Measurements from ENCODE around the gene APIP. TPM values are rescaled to one million over a fixed set of nuclear protein-coding genes. Genes with fewer than 3 reads are reported as not detected.
A peak's percentile ranks its signal among the peaks of the same experiment; 100 is the strongest.
"Not testable (repeated sequence)": the region's sequence is repeated elsewhere in the genome, so short reads cannot be mapped to it uniquely, and the experiment has no call there.

The APIP gene
- total RNA-seq, 2 donors from 2014 or later = 23.9 to 33.1 TPM

DNA sequence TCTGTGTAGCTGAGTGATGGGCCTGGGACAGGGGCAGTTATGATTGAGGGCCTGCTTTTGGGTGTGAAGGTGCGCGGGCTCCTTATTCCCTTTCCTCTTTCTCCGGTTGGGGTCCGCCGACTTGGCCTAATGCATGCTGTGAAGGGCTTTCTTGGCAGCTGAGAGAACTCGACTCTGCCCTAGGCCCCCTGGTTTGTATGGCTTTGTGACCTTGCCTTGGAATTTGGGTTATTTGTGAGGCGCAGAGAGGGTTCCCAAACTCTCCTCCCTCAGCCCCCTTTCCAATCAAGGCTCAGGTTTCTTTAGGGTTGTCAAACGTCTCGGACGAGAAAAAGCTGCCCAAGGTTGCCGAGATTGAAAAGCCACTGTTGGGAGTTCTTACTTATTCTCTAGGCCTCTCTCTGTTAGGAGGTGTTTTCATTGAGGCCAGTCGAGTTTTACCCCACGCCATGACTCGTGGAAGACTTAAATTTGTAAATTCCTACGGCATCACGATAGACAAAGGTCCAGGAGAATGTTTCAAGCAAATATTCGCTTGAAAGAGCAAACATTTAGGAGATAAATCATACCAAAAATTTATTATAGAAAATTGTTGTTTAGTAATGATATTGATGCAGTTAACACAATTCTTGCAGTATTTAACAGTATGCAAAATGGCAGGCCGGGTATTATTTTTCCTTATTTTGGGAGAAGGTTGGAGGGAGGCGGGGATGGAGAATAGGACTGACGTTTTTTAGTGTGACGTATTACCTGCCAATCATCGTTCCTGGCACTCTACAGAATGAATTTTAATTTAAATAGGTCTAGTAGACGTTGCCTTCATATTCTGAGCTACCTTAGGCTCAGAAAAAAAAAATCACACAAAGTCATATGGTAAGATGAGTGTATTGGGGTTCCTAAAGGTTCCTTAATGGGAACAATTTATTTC, 928 bp upstream of the APIP start:
- DNase-seq (ENCODE audit: low spot score) = no peak
- no peaks in the 10 kb centered on the region for H3K4me1 ChIP-seq (replicated peaks)

DNA sequence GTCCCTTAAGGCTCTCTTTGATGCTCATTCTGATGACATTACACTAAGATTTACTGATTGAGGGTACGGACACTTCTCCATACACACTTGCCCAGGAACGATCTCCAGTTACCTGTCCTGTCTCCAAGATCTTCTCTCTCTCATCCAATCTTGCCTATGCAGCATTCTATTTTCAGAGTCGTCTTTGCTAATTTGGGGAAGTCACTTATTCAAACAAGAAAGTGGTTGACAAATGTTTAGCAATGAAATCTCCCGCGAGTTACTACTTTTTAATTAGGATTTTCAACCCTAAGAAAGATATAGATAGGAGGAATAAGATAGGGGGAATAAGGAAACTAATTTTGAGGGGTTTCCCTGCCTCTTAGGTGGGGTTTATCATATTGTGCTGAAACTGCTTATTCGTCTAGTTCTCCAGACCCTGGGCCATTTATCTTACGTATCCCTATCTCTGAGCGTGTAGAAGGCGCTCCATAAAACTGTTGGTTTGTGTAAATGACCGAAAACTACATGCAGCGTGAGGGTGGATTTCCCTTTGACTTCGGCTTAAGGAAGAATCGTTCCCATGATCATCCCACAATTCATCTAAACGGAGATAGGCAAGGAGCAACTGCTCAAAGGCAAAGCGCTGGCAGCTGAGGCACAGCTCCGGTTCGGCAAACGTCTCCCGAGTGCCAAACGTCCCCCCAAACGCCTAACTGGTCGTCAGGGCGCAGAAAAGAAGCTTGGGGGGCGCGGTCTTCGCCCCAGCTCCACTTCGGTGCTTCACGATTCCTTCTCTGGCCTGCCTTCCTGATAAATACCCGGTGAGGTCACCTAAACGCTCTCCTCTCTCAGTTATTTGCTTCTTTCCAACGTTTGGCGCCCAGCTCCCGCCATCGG, 804 bp downstream of the APIP start:
- no peaks in the 10 kb centered on the region for H3K36me3 ChIP-seq
- peak overlapping the region; percentile 98 for H3K27ac ChIP-seq
- H3K9me3 ChIP-seq = no peaks in the 10 kb centered on the region
- no peaks in the 10 kb centered on the region for H3K27me3 ChIP-seq (replicated peaks; ENCODE audit: insufficient read depth)
- 4% methylated on average over 34 of the region's 34 CpGs for WGBS
- intact Hi-C loops (cut with DNase I) = loop anchor here (10.0 kb wide), 1 partner anchor 481 kb away; the partner anchor contains the start of gene CAT
- H3K4me1 ChIP-seq (replicated peaks) = no peaks in the 10 kb centered on the region
- peak overlapping the region; percentile 58 to 73 for H3K4me3 ChIP-seq
- DNase-seq (ENCODE audit: low spot score) = peak; percentile 38
- TF ChIP-seq POLR2AphosphoS5 (IDR thresholded peaks at IDR 0.05) (no peak), POLR2A (IDR thresholded peaks at IDR 0.05) (no peak)
- TF ChIP-seq, protein P1, sequence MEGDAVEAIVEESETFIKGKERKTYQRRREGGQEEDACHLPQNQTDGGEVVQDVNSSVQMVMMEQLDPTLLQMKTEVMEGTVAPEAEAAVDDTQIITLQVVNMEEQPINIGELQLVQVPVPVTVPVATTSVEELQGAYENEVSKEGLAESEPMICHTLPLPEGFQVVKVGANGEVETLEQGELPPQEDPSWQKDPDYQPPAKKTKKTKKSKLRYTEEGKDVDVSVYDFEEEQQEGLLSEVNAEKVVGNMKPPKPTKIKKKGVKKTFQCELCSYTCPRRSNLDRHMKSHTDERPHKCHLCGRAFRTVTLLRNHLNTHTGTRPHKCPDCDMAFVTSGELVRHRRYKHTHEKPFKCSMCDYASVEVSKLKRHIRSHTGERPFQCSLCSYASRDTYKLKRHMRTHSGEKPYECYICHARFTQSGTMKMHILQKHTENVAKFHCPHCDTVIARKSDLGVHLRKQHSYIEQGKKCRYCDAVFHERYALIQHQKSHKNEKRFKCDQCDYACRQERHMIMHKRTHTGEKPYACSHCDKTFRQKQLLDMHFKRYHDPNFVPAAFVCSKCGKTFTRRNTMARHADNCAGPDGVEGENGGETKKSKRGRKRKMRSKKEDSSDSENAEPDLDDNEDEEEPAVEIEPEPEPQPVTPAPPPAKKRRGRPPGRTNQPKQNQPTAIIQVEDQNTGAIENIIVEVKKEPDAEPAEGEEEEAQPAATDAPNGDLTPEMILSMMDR (IDR thresholded peaks at IDR 0.05) = no peak

More for the DNA sequence above, 928 bp upstream of the APIP start:
- H3K27me3 ChIP-seq (replicated peaks; ENCODE audit: insufficient read depth) = no peaks in the 10 kb centered on the region
- peak overlapping the region; percentile 98 for H3K27ac ChIP-seq
- no peaks in the 10 kb centered on the region for H3K9me3 ChIP-seq
- 10% methylated on average over 23 of the region's 23 CpGs for WGBS
- peak overlapping the region; percentile 58 to 73 for H3K4me3 ChIP-seq
- TF ChIP-seq POLR2A (IDR thresholded peaks at IDR 0.05) (no peak), POLR2AphosphoS5 (IDR thresholded peaks at IDR 0.05) (no peak)
- TF ChIP-seq, protein P1 (IDR thresholded peaks at IDR 0.05) = no peak
- intact Hi-C loops (cut with DNase I) = loop anchor here (10.0 kb wide), 1 partner anchor 482 kb away; the partner anchor contains the start of gene CAT
- H3K36me3 ChIP-seq = no peaks in the 10 kb centered on the region

DNA sequence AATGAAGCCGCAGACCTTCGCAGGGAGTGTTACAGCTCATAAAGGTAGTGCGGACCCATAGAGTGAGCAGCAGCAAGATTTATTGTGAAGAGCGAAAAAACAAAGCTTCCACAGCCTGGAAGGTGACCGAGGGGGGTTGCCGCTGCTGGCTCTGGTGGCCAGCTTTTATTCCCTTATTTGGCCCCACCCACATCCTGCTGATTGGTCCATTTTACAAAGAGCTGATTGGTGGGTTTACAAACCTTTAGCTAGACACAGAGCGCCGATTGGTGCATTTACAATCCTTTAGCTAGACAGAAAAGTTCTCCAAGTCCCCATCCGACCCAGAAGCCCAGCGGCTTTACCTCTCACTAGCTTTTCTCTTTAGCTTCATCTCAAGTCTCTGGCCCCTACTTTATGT, 2.6 kb downstream of the APIP start:
- H3K9me3 ChIP-seq; H3K4me3 ChIP-seq; H3K27ac ChIP-seq; H3K4me1 ChIP-seq (replicated peaks); DNase-seq (ENCODE audit: low spot score); H3K27me3 ChIP-seq (replicated peaks; ENCODE audit: insufficient read depth); H3K36me3 ChIP-seq: not testable (repeated sequence)
- 97% methylated on average over 10 of the region's 10 CpGs for WGBS
- intact Hi-C loops (cut with DNase I) = loop anchor here (10.0 kb wide), 1 partner anchor 479 kb away; the partner anchor contains the start of gene CAT

DNA sequence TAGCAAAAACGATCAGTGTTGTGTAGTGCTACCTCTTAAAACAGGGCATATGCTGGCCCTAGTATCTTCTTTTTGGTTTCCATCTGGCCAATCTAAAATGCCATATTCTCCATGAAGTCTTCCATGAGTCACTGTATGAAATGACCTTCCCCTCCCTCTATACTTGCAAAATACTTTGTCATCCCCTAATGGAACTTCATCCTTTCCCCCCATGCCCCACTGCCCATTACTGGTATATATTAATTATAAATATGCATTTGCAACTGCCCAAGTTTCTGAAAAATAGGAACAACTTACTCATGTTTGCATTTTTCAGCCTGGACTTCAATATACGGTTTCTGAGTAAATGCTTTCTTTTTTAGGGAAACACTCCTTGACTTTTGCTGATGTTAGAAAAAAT, 4.5 kb downstream of the APIP start:
- WGBS = 78% methylated on average over 2 of the region's 2 CpGs
- intact Hi-C loops (cut with DNase I) = loop anchor here (10.0 kb wide), 1 partner anchor 477 kb away; the partner anchor contains the start of gene CAT
- TF ChIP-seq, protein P1 (IDR thresholded peaks at IDR 0.05) = no peak
- TF ChIP-seq POLR2A (IDR thresholded peaks at IDR 0.05) = no peak
- TF ChIP-seq POLR2AphosphoS5 (IDR thresholded peaks at IDR 0.05) = no peak
- no peaks in the 10 kb centered on the region for H3K4me1 ChIP-seq (replicated peaks)
- no peaks in the 10 kb centered on the region for H3K9me3 ChIP-seq
- no peak for DNase-seq (ENCODE audit: low spot score)
- H3K4me3 ChIP-seq = no peak overlapping the region
- H3K27ac ChIP-seq = peak overlapping the region in 1 of 2 donors; percentile 33
- no peaks in the 10 kb centered on the region for H3K27me3 ChIP-seq (replicated peaks; ENCODE audit: insufficient read depth)
- H3K36me3 ChIP-seq = no peaks in the 10 kb centered on the region

DNA sequence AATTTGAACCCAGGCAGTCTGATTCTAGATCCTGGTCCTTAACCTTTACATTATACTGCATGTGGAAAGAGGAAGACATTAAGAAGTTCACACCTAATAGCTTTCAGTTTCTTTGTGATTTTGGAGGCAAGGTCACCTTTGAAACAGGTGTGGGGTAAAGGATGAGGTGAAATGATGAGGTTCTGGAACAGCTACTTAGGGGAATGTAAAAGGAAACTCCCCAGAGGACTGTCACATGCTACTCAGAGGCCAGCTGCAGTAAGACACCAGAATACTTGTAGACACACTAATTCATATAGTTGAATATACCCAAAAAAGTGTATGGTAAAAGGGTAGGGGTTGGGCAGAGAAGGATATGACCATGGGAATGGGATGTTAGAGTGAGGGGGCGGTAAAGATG, 5.4 kb downstream of the APIP start:
- DNase-seq (ENCODE audit: low spot score) = no peak
- no peaks in the 10 kb centered on the region for H3K4me1 ChIP-seq (replicated peaks)
- intact Hi-C loops (cut with DNase I) = loop anchor here (10.0 kb wide), 1 partner anchor 476 kb away; the partner anchor contains the start of gene CAT
- H3K9me3 ChIP-seq = no peaks in the 10 kb centered on the region
- 64% methylated on average over 1 of the region's 1 CpG for WGBS
- H3K4me3 ChIP-seq = no peak overlapping the region
- no peaks in the 10 kb centered on the region for H3K36me3 ChIP-seq
- H3K27me3 ChIP-seq (replicated peaks; ENCODE audit: insufficient read depth) = no peaks in the 10 kb centered on the region
- TF ChIP-seq POLR2AphosphoS5 (IDR thresholded peaks at IDR 0.05) (no peak), POLR2A (IDR thresholded peaks at IDR 0.05) (no peak)
- TF ChIP-seq, protein P1 (IDR thresholded peaks at IDR 0.05) = no peak
- peak overlapping the region in 1 of 2 donors; percentile 58 for H3K27ac ChIP-seq
